ENCODE data around the gene MMS22L.

MMS22L gene

DNA sequence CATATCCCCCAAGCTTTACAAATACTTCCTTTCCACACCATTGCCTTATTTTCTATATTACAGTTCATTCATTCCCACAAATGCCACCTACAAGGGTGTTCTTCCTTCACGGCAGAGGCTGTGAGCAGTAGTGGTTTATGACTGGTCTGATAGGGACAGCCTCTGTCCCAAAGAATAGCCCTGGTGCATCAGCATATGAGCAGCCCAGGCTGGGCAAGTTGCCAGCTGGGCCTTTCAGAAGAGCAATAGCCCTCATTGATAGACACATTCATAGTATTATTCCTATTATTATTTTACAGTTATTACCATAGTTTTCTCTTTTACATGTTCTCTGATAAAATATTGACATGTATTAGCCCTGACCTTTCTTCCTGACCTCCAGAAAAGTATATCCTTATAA, 149.9 kb downstream of the MMS22L start:
- H3K27ac ChIP-seq = no peak overlapping the region
- TF ChIP-seq CTCF (IDR thresholded peaks at IDR 0.05) (no peak), ZFX (IDR thresholded peaks at IDR 0.05; ENCODE audit: borderline replicate concordance) (no peak)

DNA sequence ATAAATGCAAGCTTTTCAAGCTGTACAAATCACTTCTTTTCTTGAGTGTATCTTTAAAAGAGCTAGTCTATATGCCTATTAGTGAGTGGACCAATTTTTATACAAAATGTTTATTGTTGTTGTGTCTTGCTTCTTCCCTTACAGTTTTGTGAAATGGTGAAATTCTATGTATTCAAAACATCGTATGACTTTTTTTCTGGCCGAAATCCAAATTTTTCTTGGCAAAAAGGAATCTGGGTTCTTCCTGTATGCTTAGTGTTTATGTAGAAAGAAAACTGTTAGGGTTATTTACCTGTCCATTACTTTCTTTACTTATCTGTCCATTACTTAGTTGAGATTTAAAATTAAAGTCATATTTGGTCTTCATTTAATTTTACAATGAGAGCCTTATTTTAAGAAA, 153.9 kb downstream of the MMS22L start:
- TF ChIP-seq CTCF (IDR thresholded peaks at IDR 0.05) = no peak
- no peak for TF ChIP-seq ZFX (IDR thresholded peaks at IDR 0.05; ENCODE audit: borderline replicate concordance)
- no peak overlapping the region for H3K27ac ChIP-seq

- TF ChIP-seq CTCF (IDR thresholded peaks at IDR 0.05) (no peak), ZFX (IDR thresholded peaks at IDR 0.05; ENCODE audit: borderline replicate concordance) (no peak)
- no peak overlapping the region for H3K27ac ChIP-seq
These were observed 154.5 kb downstream of the MMS22L start for GRCh38 chr6:97128507-97128906.

- no peak overlapping the region for H3K27ac ChIP-seq
These were observed 159.4 kb downstream of the MMS22L start for GRCh38 chr6:97123652-97124051.

DNA sequence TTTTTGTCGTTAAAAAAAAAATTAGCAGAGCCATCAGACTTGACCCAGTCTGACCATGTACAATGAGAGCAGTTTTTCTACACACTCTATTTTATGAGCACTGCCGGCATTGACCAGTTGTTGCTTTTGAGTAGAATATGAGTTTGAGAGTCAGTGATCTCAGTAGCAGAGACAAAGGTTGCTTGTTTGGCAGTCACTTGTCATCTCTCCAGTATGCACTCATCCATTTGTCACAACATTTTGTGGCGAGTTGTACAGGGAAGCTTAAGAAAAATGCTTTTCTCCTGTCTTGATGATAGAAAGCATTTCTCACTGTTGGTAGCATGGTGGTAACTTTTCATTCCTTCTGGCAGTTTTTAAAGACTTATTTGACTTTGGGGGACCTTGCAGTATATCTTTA, 159.9 kb downstream of the MMS22L start:
- TF ChIP-seq CTCF (IDR thresholded peaks at IDR 0.05) = no peak
- no peak for TF ChIP-seq ZFX (IDR thresholded peaks at IDR 0.05; ENCODE audit: borderline replicate concordance)
- no peak overlapping the region for H3K27ac ChIP-seq

More at GRCh38 chr6:97123652-97124051, 159.4 kb downstream of the MMS22L start:
- TF ChIP-seq ZFX (IDR thresholded peaks at IDR 0.05; ENCODE audit: borderline replicate concordance) (no peak), CTCF (IDR thresholded peaks at IDR 0.05) (no peak)

- TF ChIP-seq CTCF (IDR thresholded peaks at IDR 0.05) (no peak), ZFX (IDR thresholded peaks at IDR 0.05; ENCODE audit: borderline replicate concordance) (no peak)
These were observed 162.5 kb downstream of the MMS22L start for GRCh38 chr6:97120511-97120910.

DNA sequence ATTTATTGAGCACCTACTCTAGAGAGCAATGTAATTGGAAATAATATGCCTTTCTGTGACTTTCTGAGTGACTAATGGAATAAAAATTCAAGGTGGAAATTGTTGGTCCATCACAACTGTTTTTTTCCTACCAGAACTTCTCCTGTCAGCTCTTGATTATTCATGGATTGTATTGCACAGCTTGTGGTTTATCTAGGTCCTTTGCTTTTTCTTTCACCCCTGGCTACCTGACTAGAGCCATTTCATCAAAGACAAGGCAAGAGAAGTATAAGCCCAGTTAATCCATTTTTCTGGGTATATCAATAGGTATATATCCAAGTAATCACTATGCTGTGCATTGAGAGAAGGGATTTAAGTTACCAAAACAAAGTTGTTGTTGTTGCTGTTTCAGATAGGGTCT, 168.4 kb downstream of the MMS22L start:
- TF ChIP-seq ZFX (IDR thresholded peaks at IDR 0.05; ENCODE audit: borderline replicate concordance) (no peak), CTCF (IDR thresholded peaks at IDR 0.05) (no peak)
- H3K27ac ChIP-seq = no peak overlapping the region

More at GRCh38 chr6:97120511-97120910, 162.5 kb downstream of the MMS22L start:
- no peak overlapping the region for H3K27ac ChIP-seq
